GM21381 (cell line): ENCODE measurements around the gene RBM34.
"Not testable (repeated sequence)": the region's sequence is repeated elsewhere in the genome, so short reads cannot be mapped to it uniquely, and the experiment has no call there.

Experiments used
- ATAC-seq: cut with Tn5 transposase; IDR thresholded peaks from one replicate; pipeline ENCODE4 v1.9.1; 2021; ENCODE audit warnings: mild to moderate bottlenecking, moderate library complexity; ENCODE audit not compliant: unreplicated experiment

RBM34 gene

DNA sequence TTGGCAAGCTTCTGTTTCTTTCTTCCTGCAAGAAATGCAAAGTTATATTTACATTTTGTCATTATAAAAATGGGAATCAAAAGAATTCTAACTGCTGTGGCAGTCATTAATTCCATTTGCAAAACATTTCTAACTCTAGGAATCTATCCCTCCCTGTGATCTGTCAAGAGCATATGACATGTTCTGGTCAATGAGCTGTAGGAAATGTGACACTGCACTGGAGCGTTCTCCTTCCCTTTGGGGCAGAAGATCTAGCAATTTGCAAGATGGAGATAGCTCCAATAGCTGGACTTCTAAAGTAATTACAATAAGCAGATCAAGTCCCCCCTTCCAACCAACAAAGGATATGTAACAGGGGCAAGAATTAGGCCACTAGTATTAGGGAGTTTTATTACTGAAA, 38.7 kb downstream of the RBM34 start:
- no peak for ATAC-seq

DNA sequence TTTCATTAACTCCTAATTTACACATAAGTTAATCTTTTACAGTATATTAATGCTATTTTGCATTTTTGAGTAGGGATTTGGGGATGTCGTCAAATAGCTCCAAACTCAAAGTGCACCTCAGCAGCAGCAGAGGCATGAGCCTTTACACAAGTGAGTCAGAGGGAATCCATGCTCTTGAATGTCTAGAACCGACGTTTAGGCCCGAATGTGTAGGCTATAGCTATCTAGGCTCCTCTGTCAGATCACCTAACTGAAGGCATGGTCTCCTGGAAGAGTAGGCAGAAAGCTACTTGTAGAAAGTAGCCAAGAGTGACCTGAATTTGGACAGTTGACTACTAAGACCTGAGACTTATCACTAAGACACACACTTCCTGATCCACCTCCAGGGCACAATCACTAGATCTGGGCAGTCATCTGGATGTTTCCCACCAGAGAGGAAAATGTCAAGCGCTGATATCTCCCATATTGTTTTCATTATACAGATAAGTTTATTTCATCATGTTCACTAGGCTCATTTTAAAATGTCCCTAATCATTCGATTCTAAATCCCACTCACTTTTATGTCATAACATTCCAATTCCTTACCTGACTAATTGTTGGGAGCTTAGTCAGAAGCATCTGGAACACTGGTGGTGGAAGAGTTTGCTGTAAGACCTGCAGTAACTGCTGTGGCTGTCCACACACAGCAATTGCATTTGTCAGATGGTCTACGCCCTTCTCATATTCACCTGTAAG, 47.7 kb downstream of the RBM34 start:
- ATAC-seq: no peak

DNA sequence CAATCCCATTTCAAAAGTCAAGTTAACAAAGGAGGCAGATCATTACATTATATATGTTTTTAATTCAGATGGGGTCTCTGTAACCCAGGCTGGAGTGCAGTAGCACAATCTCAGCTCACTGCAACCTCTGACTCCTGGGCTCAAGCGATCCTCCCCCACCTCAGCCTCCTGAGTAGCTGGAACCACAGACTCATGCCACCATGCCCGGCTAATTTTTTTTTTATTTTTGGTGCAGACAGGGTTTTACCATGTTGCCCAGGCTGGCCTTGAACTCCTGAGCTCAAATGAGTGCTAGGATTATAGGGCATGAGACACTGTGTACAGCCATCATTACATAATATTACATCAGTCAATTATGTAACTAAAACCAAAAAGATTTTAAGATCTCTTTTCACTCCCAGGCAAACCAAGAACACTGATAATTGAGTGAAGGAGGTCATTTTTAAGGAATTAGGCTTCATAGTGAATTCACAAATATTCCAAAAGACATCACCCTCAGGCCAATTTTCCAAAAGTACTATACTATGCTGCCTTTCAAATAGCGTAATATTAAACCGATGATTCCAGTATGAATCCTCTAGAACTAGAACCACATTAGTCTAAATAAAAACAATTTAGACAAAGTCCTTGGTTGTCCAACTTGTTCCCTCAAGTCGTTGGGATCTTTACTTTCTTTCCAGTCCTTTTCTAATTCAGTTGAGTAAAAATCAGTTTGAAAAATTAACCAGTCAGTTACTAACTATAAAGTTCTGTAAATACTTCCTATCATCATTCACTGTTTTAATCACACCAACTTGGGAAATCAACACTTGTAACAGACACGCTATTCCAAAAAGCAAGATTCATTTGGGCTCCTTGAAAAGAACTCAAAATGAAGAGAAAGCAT, 48.5 kb downstream of the RBM34 start:
- ATAC-seq: no peak

DNA sequence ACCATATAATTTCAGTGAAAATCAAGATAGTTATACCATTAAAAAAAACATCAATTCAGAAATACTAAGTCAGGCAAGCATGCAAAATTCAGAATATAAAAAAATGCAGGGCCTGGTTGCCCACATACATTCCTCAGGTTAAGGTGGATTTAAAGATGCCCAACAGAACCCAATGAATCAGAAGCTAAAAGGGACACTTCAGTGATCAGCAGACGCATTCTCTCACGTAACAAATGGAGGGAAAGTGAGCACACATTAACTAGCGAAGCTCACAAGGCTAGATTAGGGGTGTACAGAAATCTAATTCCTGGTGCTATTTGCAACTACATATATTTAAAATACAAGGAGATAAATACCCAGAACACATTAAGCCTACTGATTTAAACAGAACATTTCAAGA, 49.9 kb downstream of the RBM34 start:
- no peak for ATAC-seq

DNA sequence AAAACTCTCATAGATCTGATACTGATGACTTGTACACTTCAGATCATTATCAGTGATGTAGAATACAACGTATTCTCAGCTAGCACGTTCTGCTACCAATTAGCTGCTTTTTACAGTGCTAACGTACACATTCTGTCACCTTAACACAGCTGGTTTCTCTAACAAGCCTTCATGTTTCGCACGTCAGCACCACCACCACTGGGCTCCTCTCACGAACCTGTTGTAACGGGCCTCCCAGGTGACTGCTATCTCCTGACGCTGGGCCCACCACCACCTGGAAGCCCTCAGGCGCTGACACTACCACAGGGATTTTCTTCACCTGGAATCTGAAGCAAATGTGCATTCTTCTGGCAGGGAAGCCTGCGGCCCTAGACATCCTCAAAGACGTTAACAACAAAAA, 52.2 kb downstream of the RBM34 start:
- no peak for ATAC-seq

DNA sequence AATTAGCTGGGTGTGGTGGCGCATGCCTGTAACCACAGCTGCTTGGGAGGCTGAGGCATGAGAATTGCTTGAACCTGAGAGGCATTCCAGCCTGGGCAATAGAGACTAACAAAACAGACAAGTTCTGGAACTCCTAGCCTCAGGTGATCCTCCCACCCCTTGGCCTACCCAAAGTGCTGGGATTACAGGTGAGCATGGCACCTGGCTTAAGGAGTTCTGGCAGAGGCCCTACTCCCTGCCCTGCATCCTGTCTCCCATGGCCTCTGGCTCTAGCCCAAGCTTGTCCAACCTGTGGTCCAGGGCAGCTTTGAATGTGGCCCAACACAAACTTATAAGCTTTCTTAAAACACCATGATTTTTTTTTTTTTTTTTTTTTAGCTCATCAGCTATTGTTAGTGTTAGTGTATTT, 52.9 kb downstream of the RBM34 start:
- ATAC-seq: no peak

DNA sequence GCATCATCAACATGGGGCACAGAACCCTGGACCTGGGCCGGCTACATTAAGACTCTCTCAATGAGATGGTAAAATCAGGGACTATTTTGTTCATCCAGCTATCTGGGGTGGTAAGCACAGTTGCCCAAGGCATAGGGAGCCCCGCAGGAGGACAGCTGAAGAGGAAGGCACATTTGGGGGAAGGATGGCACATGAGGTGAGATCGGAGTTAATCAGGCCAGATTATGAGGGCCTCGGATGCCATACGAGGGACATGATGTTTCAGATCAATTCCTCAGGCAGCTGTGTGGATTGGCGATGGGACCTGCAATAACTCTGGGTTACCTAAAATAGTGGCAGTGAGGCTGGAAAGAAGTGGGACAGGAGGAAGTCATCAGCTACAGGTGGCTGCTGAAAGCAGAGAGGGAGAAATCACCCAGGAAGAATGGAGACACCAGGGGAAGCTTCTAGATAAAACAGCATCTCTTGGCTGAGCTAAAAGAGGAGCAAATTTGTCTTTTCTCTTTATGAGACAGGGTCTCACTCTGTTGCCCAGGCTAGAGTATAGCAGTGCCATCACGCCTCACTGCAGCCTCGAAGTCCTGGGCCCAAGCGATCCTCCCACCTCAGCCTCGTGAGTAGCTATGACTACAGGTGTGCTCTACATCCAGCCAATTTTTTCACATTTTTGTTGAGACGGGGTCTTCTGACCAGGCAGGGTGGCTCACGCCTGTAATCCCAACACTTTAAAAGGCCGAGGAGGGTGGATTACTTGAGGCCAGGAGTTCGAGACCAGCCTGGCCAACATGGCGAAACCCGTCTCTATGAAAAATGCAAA, 53.5 kb downstream of the RBM34 start:
- no peak for ATAC-seq

DNA sequence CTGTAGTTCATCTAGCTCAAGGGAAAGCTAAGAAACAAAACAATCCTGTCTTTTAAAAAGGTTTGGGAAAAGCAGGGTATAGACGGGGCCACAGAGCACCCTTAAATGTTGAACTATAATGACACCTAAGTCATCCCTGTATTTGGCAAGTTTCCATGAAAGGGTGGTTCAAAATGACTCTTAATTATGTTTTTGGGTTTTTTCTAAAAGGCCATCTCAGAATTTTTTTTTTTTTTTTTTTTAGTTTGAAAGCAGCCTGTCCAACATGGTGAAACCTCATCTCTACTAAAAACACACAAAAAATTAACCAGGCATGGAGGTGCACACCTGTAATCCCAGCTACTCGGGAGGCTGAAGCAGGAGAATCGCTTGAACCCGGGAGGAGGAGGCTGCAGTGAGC, 54.6 kb downstream of the RBM34 start:
- no peak for ATAC-seq

DNA sequence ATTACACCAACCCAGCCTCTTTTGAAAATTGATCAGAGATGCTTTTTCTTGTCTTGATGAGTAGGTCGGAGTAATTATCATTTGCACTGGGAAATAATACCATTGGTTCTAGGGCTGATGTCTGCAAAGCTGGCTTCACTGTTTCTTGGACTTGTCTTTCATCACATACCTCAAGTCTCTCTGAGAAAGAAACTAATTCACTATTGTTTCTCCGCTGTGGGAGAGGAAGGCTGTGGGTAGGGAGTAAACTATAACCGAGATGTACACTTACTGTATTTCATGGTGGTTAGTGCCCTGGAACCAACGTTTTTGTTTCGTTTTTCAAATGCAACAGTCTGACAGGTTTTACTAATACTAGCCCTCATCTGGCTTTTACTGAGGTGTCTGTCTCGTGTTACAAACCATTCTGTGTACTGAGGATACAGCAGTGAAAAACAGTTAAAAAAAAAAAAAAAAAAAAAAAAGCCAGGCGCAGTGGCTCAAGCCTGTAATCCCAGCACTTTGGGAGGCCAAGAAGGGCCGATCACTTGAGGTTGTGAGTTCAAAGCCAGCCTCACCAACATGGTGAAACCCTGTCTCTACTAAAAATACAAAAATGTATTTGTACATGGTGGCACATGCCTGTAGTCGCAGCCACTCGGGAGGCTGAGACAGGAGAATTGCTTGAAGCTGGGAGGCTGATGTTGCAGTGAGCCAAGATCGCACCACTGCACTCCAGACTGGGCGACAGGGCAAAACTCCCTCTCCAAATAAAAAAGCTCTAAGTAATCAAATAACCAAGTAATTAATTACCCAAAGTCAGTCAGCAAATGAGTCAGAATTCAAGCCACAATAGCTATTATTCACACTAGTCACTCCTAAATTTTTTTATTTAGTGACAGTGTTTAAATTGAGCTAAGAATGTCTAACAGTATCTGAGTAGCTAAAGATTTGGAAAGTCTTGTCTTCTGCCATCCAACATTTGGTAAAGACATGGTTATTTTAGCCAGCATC, 55.7 kb downstream of the RBM34 start:
- peak; percentile 82 for ATAC-seq

DNA sequence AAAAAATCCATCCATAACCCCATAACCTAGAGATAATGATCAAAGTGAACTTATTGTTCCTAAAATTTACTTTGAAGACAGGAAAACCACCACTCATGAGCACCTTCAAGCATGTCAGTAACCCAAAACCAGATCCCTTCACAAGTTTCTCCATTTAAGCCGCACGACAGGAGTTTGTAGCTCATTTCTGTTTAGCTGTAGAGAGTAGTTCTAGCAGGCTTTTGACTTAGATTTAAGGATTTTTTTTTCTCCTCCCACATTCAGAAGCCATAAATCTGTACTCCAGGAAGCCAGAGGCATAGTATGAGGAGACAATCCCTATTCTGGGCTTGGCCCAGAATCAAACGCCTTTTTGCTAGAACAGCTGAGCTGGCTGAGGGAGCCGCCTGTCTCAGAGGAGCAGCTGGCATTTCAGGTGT, 58.0 kb downstream of the RBM34 start:
- no peak for ATAC-seq

DNA sequence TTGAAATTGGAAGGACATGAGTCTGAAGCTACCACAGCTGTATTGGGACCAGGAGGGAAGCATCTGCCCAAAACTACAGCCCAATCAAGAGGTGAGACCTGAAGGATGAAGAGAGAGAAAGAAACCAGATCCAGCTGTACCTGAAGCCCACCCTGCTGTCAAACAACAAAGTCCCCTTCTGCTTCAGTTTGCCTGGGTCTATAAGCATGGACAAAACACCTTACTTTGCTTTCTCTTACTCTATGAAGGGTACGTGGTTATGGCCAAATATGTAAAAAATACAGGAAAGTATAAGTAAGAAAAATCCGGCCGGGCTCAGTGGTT, 58.8 kb downstream of the RBM34 start:
- no peak for ATAC-seq

DNA sequence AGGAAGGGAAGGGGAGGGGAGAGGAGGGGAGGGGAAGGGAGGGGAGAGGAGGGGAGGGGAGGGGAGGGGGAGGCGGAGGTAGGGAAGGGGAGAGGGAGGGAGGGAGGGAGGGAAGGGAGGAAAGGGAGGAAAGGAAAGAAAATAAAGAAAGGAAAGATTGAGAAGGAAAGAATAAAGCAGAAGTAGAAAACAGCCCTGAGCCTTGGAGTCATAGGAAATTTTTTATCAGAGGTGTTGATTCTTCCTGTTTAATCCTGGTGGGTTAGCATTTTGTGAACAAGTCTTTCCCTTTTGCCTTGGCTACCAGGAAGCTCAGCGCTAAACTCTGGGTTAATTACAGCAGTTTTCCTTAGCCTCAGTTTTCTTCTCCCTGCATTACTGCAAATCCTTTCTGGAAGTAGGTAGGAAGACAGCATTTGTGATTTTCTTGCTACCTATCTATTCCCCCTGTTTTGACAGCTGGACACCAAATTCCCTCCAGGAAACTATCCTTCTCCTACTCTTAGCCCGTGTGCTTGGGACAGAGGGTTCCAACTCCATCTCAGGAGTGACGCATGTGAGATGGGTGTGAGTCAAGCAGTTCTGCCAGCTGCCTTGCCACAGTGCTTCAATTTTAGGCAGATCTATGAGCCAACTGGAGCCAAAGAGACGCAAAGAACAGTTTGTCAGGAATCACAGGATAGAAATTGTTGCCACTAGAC, 59.3 kb downstream of the RBM34 start:
- ATAC-seq: no peak

DNA sequence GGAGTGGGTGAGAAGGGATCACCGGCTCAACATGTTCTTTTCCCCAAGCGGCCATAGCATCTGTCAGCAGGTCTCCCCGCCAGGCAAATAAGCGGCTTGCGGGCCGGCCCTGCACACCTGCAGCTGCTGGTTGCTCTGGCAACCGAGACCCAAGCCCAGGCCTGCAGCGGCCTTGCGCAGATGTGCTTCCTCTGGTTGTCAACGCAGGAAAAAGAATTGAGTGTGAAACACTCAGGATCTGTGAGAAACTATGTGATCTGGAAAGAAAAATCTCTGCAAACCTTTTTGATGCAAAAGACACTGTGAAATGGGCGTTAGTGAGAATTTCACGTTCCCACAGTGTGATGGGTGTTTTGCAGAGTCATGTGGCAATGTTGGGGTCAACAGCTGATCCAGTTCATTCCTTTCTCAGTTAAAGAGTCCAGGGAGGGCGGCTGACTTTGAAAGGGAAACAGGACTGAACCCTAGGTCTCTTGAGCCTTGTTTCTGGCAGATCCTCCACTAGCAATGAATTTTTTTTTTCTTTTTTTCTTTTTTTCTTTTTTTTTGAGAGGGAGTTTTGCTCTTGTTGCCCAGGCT, 60.8 kb downstream of the RBM34 start:
- ATAC-seq: no peak

DNA sequence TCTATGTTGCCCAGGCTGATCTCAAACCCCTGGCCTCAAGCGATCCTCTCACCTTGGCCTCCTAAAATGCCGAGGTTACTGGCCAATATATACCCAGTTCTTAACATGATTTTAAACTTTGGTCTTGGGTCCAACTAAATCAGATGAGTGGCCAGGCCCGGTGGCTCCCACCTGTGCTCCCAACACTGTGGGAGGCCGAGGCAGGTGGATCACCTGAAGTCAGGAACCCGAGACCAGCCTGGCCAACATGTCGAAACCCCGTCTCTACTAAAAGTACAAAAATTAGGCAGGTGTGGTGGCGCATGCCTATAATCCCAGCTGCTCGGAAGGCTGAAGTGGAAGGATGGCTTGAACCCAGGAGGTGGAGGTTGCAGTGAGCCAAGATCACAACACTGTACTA, 62.1 kb downstream of the RBM34 start:
- ATAC-seq: no peak

DNA sequence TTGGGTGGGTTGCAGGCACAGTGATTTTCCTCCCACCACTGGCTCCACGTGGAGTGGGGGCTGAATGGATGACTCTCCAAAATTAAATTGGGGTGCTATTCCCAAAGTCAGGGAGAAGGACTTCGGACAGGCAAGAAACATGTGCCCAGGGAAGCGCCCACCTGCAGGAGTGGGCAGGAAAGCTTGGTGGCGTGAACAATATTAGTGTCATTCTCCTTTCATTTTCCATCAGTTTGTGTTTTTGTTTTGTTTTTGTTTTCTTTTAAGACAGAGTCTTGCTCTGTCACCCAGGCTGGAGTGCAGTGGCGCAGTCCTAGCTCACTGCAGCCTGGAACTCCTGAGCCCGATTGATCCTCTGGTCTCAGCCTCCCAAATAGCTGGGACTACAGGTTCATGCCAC, 62.5 kb downstream of the RBM34 start:
- ATAC-seq: no peak

DNA sequence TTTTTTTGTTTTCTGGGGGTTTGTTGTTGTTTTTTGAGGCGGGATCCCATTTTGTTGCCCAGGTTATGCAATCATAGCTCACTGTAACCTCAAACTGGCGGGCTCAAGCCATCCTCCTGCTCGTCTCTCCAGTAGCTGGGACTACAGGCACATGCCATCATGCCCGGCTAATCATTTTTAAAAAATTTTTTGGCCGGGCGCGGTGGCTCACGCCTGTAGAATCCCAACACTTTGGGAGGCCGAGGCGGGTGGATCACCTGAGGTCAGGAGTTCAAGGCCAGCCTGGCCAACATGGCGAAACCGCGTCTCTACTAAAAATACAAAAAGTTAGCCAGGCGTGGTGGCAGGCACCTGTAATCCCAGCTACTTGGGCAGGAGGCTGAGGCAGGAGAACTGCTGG, 63.5 kb downstream of the RBM34 start:
- not testable (repeated sequence) for ATAC-seq

DNA sequence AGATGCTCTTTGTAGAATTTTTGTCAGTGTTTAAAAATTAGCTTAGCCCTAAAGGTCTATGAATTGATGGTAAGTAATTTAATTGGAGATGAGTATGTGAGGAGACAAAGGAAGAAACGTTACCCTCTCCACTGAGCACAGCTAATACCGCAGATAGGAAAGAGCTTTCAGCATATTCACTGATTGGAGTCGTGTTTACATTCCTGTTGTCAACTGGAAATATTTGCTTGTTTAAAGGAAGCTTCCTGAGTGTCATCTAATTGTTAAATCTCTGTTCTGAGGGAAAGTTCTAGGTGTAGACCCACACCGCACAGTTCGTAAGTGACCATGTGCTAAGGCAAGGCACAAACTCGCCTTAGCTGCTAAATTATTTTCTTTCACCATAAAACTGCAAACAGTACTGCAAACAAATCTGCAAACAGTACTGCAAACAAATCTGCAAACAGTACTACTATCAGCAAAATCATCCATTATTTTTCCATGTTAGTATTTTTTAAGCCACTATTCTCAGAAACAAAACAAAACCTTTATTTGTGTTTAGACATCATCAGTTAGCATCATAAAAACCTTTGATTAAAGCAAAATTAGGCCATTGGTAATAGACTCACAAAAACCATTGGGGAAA, 65.0 kb downstream of the RBM34 start:
- ATAC-seq: no peak

DNA sequence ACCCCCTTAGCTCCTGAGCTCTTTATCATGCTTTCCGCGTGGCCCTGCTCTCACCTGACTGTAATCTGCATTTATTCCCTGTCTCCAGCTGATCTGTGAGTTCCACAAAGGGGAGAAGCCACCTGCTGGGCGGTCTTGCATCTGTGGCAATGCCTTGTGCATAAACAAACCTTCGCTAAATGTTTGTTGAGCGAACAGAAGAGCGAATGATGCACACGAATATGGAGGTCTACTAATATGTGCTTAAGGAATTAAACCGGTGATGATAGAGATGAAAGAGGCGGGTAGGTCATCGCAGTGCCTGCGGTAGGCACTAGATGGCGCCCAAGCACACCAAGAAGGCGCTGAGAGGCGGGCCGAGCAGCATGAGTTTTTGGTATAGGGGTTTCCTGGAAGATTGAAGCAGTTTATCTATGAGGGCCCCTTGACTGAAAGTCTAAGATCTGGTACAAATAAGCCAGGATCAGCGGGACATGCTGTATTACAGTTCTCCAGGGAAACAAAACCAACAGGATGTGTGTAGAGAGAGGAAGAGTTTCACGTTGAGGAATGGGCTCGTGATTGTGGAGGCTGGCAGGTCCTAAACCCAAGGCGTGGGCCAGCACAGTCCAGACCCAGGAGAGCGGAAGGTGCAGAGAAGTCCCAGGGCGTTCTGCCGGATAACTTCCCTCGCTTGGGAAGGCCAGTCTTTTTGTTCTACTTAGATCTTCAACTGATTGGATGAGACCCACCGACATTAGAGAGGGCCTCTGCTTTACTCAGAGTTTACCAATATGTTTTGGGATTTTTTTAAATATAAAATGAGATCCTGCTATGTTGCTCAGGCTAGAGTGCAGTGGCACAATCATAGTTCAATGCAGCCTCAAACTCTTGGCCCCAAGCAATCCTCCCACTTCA, 67.1 kb downstream of the RBM34 start:
- peak; percentile 70 for ATAC-seq
